HCT116 (cell line): ENCODE measurements around the gene DUSP2. TPM values are rescaled to one million over a fixed set of nuclear protein-coding genes. Genes with fewer than 3 reads are reported as not detected.

Experiments used
- ATAC-seq: fragments of 200-7000 bp; cut with Tn5 transposase; 2 replicates; pipeline ENCODE4 v1.9.1; 2020; ENCODE audit warnings: mild to moderate bottlenecking, moderate library complexity
- BruUV-seq: library from RNA; stranded (reverse); fragments of 400-500 nt; replicated peaks from 2 replicates; lab custom pipeline; 2021; lab: Mats Ljungman, UMichigan
- CTCF ChIA-PET: fragments of 300-600 bp; sonication (Branson Sonifier 250); formaldehyde crosslinking; loops from one replicate; lab custom pipeline; 2021; ENCODE audit warnings: antibody characterized with exemption; lab: Charles Lee
- POLR2A ChIA-PET: fragments of 300-600, 350-600 bp; sonication (Branson Sonifier 250); formaldehyde crosslinking; loops from one replicate; lab custom pipeline; 2021; ENCODE audit warnings: antibody characterized with exemption; lab: Charles Lee
- RAD21 ChIA-PET, 2 experiments: fragments of 300-600 bp; sonication (Branson Sonifier 250); formaldehyde crosslinking; loops; one replicate each; lab custom pipeline; 2023; ENCODE audit warnings: low total read pairs in 2 of 2; ENCODE audit not compliant: uncharacterized antibody in 2 of 2, unreplicated experiment in 2 of 2, low non-redundant PET in 1 of 2; lab: Charles Lee
- DNase-seq: peaks from one replicate; pipeline ENCODE4 v3.0.0-alpha.2; 2010; ENCODE audit warnings: low read depth, low spot score
- H2AFZ ChIP-seq: fragments of 200-600 bp; shearing (Covaris generic), sonication (generic); 2 replicates; pipeline ENCODE4 v1.6.1; 2017; ENCODE audit warnings: low read depth, mixed run types, mixed read lengths, antibody characterized with exemption, low read length; ENCODE audit not compliant: poor library complexity, severe bottlenecking
- H3K27ac ChIP-seq: 2 replicates; pipeline ENCODE4 v1.5.1; 2012; ENCODE audit warnings: low read depth, low read length
- H3K27me3 ChIP-seq: fragments of 200-600 bp; sonication (generic); 2 replicates; pipeline ENCODE4 v1.6.1; 2016; ENCODE audit warnings: mixed run types, low read length, mixed read lengths; ENCODE audit not compliant: insufficient read depth
- H3K36me3 ChIP-seq, 2 experiments: fragments of 200-500 bp in 1 of 2; fragments of 200-600 bp in 1 of 2; sonication (Bioruptor generic) in 1 of 2; sonication (generic) in 1 of 2; 2 replicates each; pipeline versions ENCODE4 v1.5.1 to v1.6.1; 2014 to 2016; ENCODE audit warnings: low read length in 2 of 2, inconsistent platforms in 1 of 2, mixed read lengths in 1 of 2, mixed run types in 1 of 2; ENCODE audit not compliant: insufficient read depth in 2 of 2, control insufficient read depth in 1 of 2
- H3K4me1 ChIP-seq, 2 experiments: fragments of 200-600 bp in 1 of 2; sonication (generic) in 1 of 2; 2 replicates each; pipeline versions ENCODE4 v1.5.1 to v1.6.1; 2012 to 2017; ENCODE audit warnings: low read length in 2 of 2, inconsistent platforms in 1 of 2, mild to moderate bottlenecking in 1 of 2, mixed read lengths in 1 of 2, mixed run types in 1 of 2, moderate library complexity in 1 of 2; ENCODE audit not compliant: insufficient read depth in 2 of 2, control insufficient read depth in 1 of 2
- H3K4me2 ChIP-seq: fragments of 200-600 bp; sonication (generic); 2 replicates; pipeline ENCODE4 v1.6.1; 2017; ENCODE audit warnings: mixed run types, low read length, mixed read lengths
- H3K4me3 ChIP-seq, 2 experiments: fragments of 200-600 bp in 1 of 2; sonication (generic) in 1 of 2; replicated peaks in 1 of 2; 2 replicates each; pipeline ENCODE4 v1.5.1; 2011 to 2016; ENCODE audit warnings: low read length in 2 of 2, control low read depth in 1 of 2, low read depth in 1 of 2, mild to moderate bottlenecking in 1 of 2, mixed read lengths in 1 of 2, mixed run types in 1 of 2
- H3K79me2 ChIP-seq: fragments of 200-600 bp; sonication (generic); 2 replicates; pipeline ENCODE4 v1.6.1; 2017; ENCODE audit warnings: mild to moderate bottlenecking, mixed run types, low read length, moderate library complexity, mixed read lengths; ENCODE audit not compliant: insufficient read depth
- H3K9ac ChIP-seq: fragments of 200-600 bp; sonication (generic); 2 replicates; pipeline ENCODE4 v1.6.1; 2016; ENCODE audit warnings: low read length, mixed read lengths
- H3K9me2 ChIP-seq: fragments of 200-600 bp; sonication (generic), shearing (Covaris generic); 2 replicates; pipeline ENCODE4 v1.6.1; 2017; ENCODE audit warnings: mixed run types, mild to moderate bottlenecking, moderate library complexity; ENCODE audit not compliant: insufficient read depth
- H3K9me3 ChIP-seq, 2 experiments: fragments of 200-500 bp in 1 of 2; fragments of 200-600 bp in 1 of 2; sonication (Bioruptor generic) in 1 of 2; sonication (generic) in 1 of 2; 2 replicates each; pipeline ENCODE4 v1.6.1; 2014 to 2017; ENCODE audit warnings: low read length in 2 of 2, mixed read lengths in 2 of 2, inconsistent platforms in 1 of 2, low read depth in 1 of 2, mild to moderate bottlenecking in 1 of 2, mixed run types in 1 of 2, moderate library complexity in 1 of 2; ENCODE audit not compliant: control insufficient read depth in 1 of 2, insufficient read depth in 1 of 2
- H4K20me1 ChIP-seq: fragments of 200-600 bp; sonication (generic), shearing (Covaris generic); 2 replicates; pipeline ENCODE4 v1.6.1; 2017; ENCODE audit warnings: mixed run types, mild to moderate bottlenecking, moderate library complexity; ENCODE audit not compliant: insufficient read depth
- ATF3 ChIP-seq: IDR thresholded peaks from 2 replicates; pipeline ENCODE4 v1.6.1; 2012
- ELF1 ChIP-seq: IDR thresholded peaks from 2 replicates; pipeline ENCODE4 v1.6.1; 2012; ENCODE audit warnings: low read depth, borderline replicate concordance
- JUND ChIP-seq: IDR thresholded peaks from 2 replicates; pipeline ENCODE4 v1.6.1; 2012
- POLR2A ChIP-seq: IDR thresholded peaks from 2 replicates; pipeline ENCODE4 v1.7.0; 2011; ENCODE audit warnings: borderline replicate concordance; ENCODE audit not compliant: insufficient read depth, insufficient read length; ENCODE audit errors: extremely low read depth
- POLR2AphosphoS5 ChIP-seq: IDR thresholded peaks from 2 replicates; pipeline ENCODE4 v1.6.1; 2011; ENCODE audit warnings: mild to moderate bottlenecking, low read depth, low read length, moderate library complexity
- REST ChIP-seq: IDR thresholded peaks from 2 replicates; pipeline ENCODE4 v1.6.1; 2012; ENCODE audit warnings: low read depth
- YY1 ChIP-seq: IDR thresholded peaks from 2 replicates; pipeline ENCODE4 v1.6.1; 2011; ENCODE audit warnings: low read length, low read depth, moderate library complexity, mild to moderate bottlenecking; ENCODE audit not compliant: insufficient replicate concordance; ENCODE audit errors: extremely low read depth
- ZBTB33 ChIP-seq: IDR thresholded peaks from 2 replicates; pipeline ENCODE4 v1.6.1; 2011; ENCODE audit warnings: mild to moderate bottlenecking, low read length, moderate library complexity; ENCODE audit not compliant: insufficient replicate concordance; ENCODE audit errors: extremely low read depth
- ZNF274 ChIP-seq: fragments of 200-500 bp; sonication (Bioruptor generic); IDR thresholded peaks from 2 replicates; pipeline ENCODE4 v1.6.1; 2014; ENCODE audit warnings: mild to moderate bottlenecking, low read depth, low read length, inconsistent platforms
- intact Hi-C: fragments of 100-400 bp; cut with micrococcal nuclease; formaldehyde crosslinking; loops from 2 replicates; pipeline ENCODE4 v1.10.0; 2022
- total RNA-seq: library from RNA; stranded (reverse); gene quantifications from one replicate; pipeline ENCODE4 v1.2.1, GENCODE V29; 2021; ENCODE audit not compliant: unreplicated experiment

DUSP2 gene
- total RNA-seq, 1 experiment from 2014 or later = 24.5 TPM

- BruUV-seq = no TSS peak
- Histone ChIP-seq H3K4me1 (peaks cover 11 to 19% of the 10 kb centered on the region in 2 experiments; a peak in 3 of 4 replicates), H3K27ac (no peak overlapping the region), H3K9me3 (no peaks in the 10 kb centered on the region), H2AFZ (no peak overlapping the region), H3K9me2 (no peaks in the 10 kb centered on the region), H3K36me3 (no peaks in the 10 kb centered on the region), H3K79me2 (no peaks in the 10 kb centered on the region), H3K9ac (no peak overlapping the region), H4K20me1 (no peaks in the 10 kb centered on the region), H3K4me2 (no peak overlapping the region), H3K4me3 (no peak overlapping the region), H3K27me3 (no peaks in the 10 kb centered on the region)
- DNase-seq = no peak
- ChIA-PET POLR2A (no interaction called here), RAD21 (no interaction called here), CTCF (no interaction called here)
- TF ChIP-seq ELF1 (no peak), REST (no peak), POLR2A (no peak), POLR2AphosphoS5 (no peak), YY1 (no peak), ZBTB33 (no peak), JUND (no peak), ZNF274 (no peak), ATF3 (no peak)
- no peak for ATAC-seq
- intact Hi-C loops = no loop called here
Observed at GRCh38 chr2:96152304-96153161, 7.3 kb upstream of the DUSP2 start.
